GM21786 (cell line): ENCODE data around the gene DNAJC11.
"Not testable (repeated sequence)": the region's sequence is repeated elsewhere in the genome, so short reads cannot be mapped to it uniquely, and the experiment has no call there.

Source experiments
- ATAC-seq: cut with Tn5 transposase; IDR thresholded peaks from one replicate; pipeline ENCODE4 v1.9.1; 2021; ENCODE audit not compliant: unreplicated experiment

Gene DNAJC11

GRCh38 chr1:6601049-6601922 is 100.3 kb downstream of the DNAJC11 start:
- peak; percentile 37 for ATAC-seq

GRCh38 chr1:6600410-6601048 is 101.1 kb downstream of the DNAJC11 start:
- ATAC-seq: no peak

GRCh38 chr1:6599991-6600390 is 101.6 kb downstream of the DNAJC11 start:
- not testable (repeated sequence) for ATAC-seq

GRCh38 chr1:6599141-6599975 is 102.3 kb downstream of the DNAJC11 start:
- ATAC-seq: no peak

GRCh38 chr1:6597777-6598131 is 103.9 kb downstream of the DNAJC11 start:
- ATAC-seq: no peak

GRCh38 chr1:6596886-6597776 is 104.5 kb downstream of the DNAJC11 start:
- ATAC-seq: no peak

GRCh38 chr1:6596351-6596750 is 105.3 kb downstream of the DNAJC11 start:
- ATAC-seq: no peak

GRCh38 chr1:6594977-6595740 is 106.5 kb downstream of the DNAJC11 start:
- ATAC-seq: no peak

GRCh38 chr1:6593810-6594209 is 107.8 kb downstream of the DNAJC11 start:
- no peak for ATAC-seq

GRCh38 chr1:6592865-6593593 is 108.6 kb downstream of the DNAJC11 start:
- no peak for ATAC-seq

- no peak for ATAC-seq
Measured at GRCh38 chr1:6592441-6592840, 109.2 kb downstream of the DNAJC11 start.

GRCh38 chr1:6591644-6592043 is 110.0 kb downstream of the DNAJC11 start:
- no peak for ATAC-seq

- ATAC-seq: no peak
Measured at GRCh38 chr1:6591222-6591621, 110.4 kb downstream of the DNAJC11 start.

- no peak for ATAC-seq
Measured at GRCh38 chr1:6590046-6590445, 111.6 kb downstream of the DNAJC11 start.

- ATAC-seq: no peak
Measured at GRCh38 chr1:6588893-6589520, 112.6 kb downstream of the DNAJC11 start.

- no peak for ATAC-seq
Measured at GRCh38 chr1:6588128-6588892, 113.3 kb downstream of the DNAJC11 start.

- ATAC-seq: no peak
Measured at GRCh38 chr1:6587261-6588005, 114.2 kb downstream of the DNAJC11 start.
